Spleen (tissue), 11 donors: Measurements from ENCODE around the gene SHISAL2B. TPM values are rescaled to one million over a fixed set of nuclear protein-coding genes. Genes with fewer than 3 reads are reported as not detected.

Experiments
- DNase-seq: peaks from one replicate; pipeline ENCODE4 v3.0.0-alpha.2; 2020
- H3K27ac ChIP-seq, 8 donors: fragments of 200-600 bp; sonication (generic) in 7 of 8; 1 replicate in 4 of 8; 2 replicates in 4 of 8; pipeline versions ENCODE4 v1.5.0 to v1.8.0; 2016 to 2021; ENCODE audit warnings: inconsistent platforms in 4 of 8, mild to moderate bottlenecking in 4 of 8, moderate library complexity in 1 of 8
- H3K27me3 ChIP-seq, 7 donors: fragments of 200-600 bp; sonication (generic) in 6 of 7; replicated peaks in 1 of 7; 1 replicate in 4 of 7; 2 replicates in 3 of 7; pipeline versions ENCODE4 v1.5.0 to v1.8.0; 2016 to 2021; ENCODE audit warnings: inconsistent platforms in 3 of 7, mild to moderate bottlenecking in 1 of 7
- H3K36me3 ChIP-seq, 6 donors: fragments of 200-600 bp; sonication (generic) in 5 of 6; 1 replicate in 4 of 6; 2 replicates in 2 of 6; pipeline versions ENCODE4 v1.5.0 to v1.8.0; 2016 to 2021; ENCODE audit warnings: inconsistent platforms in 2 of 6
- H3K4me1 ChIP-seq, 6 donors: fragments of 200-600 bp; sonication (generic) in 5 of 6; 1 replicate in 3 of 6; 2 replicates in 3 of 6; pipeline versions ENCODE4 v1.5.0 to v1.8.0; 2016 to 2021; ENCODE audit warnings: inconsistent platforms in 3 of 6
- H3K4me3 ChIP-seq, 8 donors: fragments of 200-600 bp; sonication (generic) in 7 of 8; 1 replicate in 4 of 8; 2 replicates in 4 of 8; pipeline versions ENCODE4 v1.5.0 to v1.8.0; 2016 to 2021; ENCODE audit warnings: inconsistent platforms in 4 of 8, mild to moderate bottlenecking in 4 of 8, moderate library complexity in 2 of 8
- H3K9me3 ChIP-seq, 8 donors: fragments of 200-600 bp; sonication (generic) in 7 of 8; 1 replicate in 4 of 8; 2 replicates in 4 of 8; pipeline versions ENCODE4 v1.5.0 to v1.8.0; 2016 to 2021; ENCODE audit warnings: inconsistent platforms in 4 of 8
- CTCF ChIP-seq, 11 experiments: fragments of 200-600 bp in 7 of 11; fragments of 450-650 bp in 4 of 11; sonication (generic) in 4 of 11; IDR thresholded peaks in 8 of 11; conservative IDR thresholded peaks in 3 of 11; 1 replicate in 7 of 11; 2 replicates in 4 of 11; pipeline versions ENCODE4 v1.4.0 to v1.8.0; 2016 to 2021; ENCODE audit warnings: antibody characterized with exemption in 11 of 11, inconsistent platforms in 4 of 11, mild to moderate bottlenecking in 1 of 11
- POLR2A ChIP-seq, 3 donors: fragments of 450-650 bp; IDR thresholded peaks; one replicate each; pipeline ENCODE4 v1.5.1; 2017; ENCODE audit warnings: antibody characterized with exemption in 3 of 3, mild to moderate bottlenecking in 1 of 3
- POLR2AphosphoS5 ChIP-seq, 3 donors: sonication (generic); formaldehyde crosslinking; IDR thresholded peaks; one replicate each; pipeline ENCODE4 v1.5.1; 2017; ENCODE audit warnings: antibody characterized with exemption in 3 of 3
- WGBS, 5 donors: extraction: QIAGEN DNeasy Blood & Tissue Kit in 3 of 5; methylation state at CpG; one replicate each; pipeline versions ENCODE4 v1.1.5 to v1.1.7; 2013 to 2018; 5-methylcytosine and 5-hydroxymethylcytosine counted together
- intact Hi-C: fragments of 100-400 bp; cut with DNase I; formaldehyde crosslinking; loops from one replicate; pipeline ENCODE4 v1.15.0; 2023; ENCODE audit warnings: low total_unique reads
- polyA plus RNA-seq, 3 donors: library from polyadenylated mRNA; stranded (reverse); fragments of 200-250 nt; gene quantifications; one replicate each; pipeline ENCODE4 v1.2.1, GENCODE V29; 2013
- total RNA-seq, 7 donors: library from RNA; depleted of rRNA in 3 of 7; stranded (reverse); fragments of >200 nt in 3 of 7; fragmentation: NEBNext Ultra II Directional in 4 of 7; extraction: Animal tissue kit (Norgen Biotek cat#: 25700) in 4 of 7; gene quantifications; one replicate each; pipeline versions ENCODE4 v1.1.0 to v1.2.1, GENCODE V29; 2016 to 2021
- donor health status: healthy with polysubstance abuse.
- donor health status: DM: no; HTN: no; CAD: no; lungs with moderate emphysema.
- donor health status: DM: no; HTN: no; CAD: no.
- donor health status: Bipolar disorder and iron deficiency.
- donor health status: healthy.
- donor health status: DM: no; HTN: no; CAD: no.
- donor health status: DM: yes; HTN: yes; CAD: no.

SHISAL2B gene
- total and polyA plus RNA-seq, 10 donors: not detected

- TF ChIP-seq CTCF (IDR thresholded peaks at IDR 0.05 in 8 of 11, conservative IDR thresholded peaks at IDR 0.05 in 3 of 11): no peak
- TF ChIP-seq POLR2A (IDR thresholded peaks at IDR 0.05): no peak
- TF ChIP-seq POLR2AphosphoS5 (IDR thresholded peaks at IDR 0.05): no peak
- H3K9me3 ChIP-seq: no peaks in the 10 kb centered on the region
- DNase-seq: no peak
- no peak overlapping the region for H3K4me3 ChIP-seq
- H3K27me3 ChIP-seq: no peaks in the 10 kb centered on the region
- H3K4me1 ChIP-seq: no peaks in the 10 kb centered on the region
- peaks cover 0 to 58% (median 22%) of the 10 kb centered on the region in 6 donors for H3K36me3 ChIP-seq
- intact Hi-C loops: no loop called here
- H3K27ac ChIP-seq: no peak overlapping the region
These were observed 52.5 kb downstream of the SHISAL2B start for GRCh38 chr5:64742821-64743220.

- Histone ChIP-seq H3K9me3 (no peaks in the 10 kb centered on the region), H3K4me1 (no peaks in the 10 kb centered on the region), H3K4me3 (no peak overlapping the region), H3K27me3 (no peaks in the 10 kb centered on the region), H3K36me3 (peaks cover 0 to 37% (median 10%) of the 10 kb centered on the region in 6 donors), H3K27ac (no peak overlapping the region)
- 94 to 100% (median 100%) methylated on average over 1 of the region's 1 CpG for WGBS, 5 donors
- TF ChIP-seq POLR2A (IDR thresholded peaks at IDR 0.05) (no peak), POLR2AphosphoS5 (IDR thresholded peaks at IDR 0.05) (no peak), CTCF (IDR thresholded peaks at IDR 0.05 in 8 of 11, conservative IDR thresholded peaks at IDR 0.05 in 3 of 11) (no peak)
- intact Hi-C loops: no loop called here
- no peak for DNase-seq
These were observed 54.6 kb downstream of the SHISAL2B start for GRCh38 chr5:64744914-64745313.

- DNase-seq: no peak
- H3K4me1 ChIP-seq: no peaks in the 10 kb centered on the region
- intact Hi-C loops: no loop called here
- no peaks in the 10 kb centered on the region for H3K27me3 ChIP-seq
- no peak overlapping the region for H3K27ac ChIP-seq
- H3K9me3 ChIP-seq: no peaks in the 10 kb centered on the region
- H3K36me3 ChIP-seq: peaks cover 0 to 29% (median 2%) of the 10 kb centered on the region in 6 donors
- H3K4me3 ChIP-seq: no peak overlapping the region
- TF ChIP-seq POLR2AphosphoS5 (IDR thresholded peaks at IDR 0.05): no peak
- no peak for TF ChIP-seq CTCF (IDR thresholded peaks at IDR 0.05 in 8 of 11, conservative IDR thresholded peaks at IDR 0.05 in 3 of 11)
- no peak for TF ChIP-seq POLR2A (IDR thresholded peaks at IDR 0.05)
- 78 to 97% (median 91%) methylated on average over 1 of the region's 1 CpG for WGBS, 5 donors
These were observed 56.1 kb downstream of the SHISAL2B start for GRCh38 chr5:64746446-64746845.

GRCh38 chr5:64749385-64749784 lies 59.1 kb downstream of the SHISAL2B start:
- intact Hi-C loops: no loop called here
- Histone ChIP-seq H3K27ac (no peak overlapping the region), H3K4me1 (no peaks in the 10 kb centered on the region), H3K4me3 (no peak overlapping the region), H3K27me3 (no peaks in the 10 kb centered on the region), H3K9me3 (no peaks in the 10 kb centered on the region), H3K36me3 (peaks cover 0 to 46% (median 7%) of the 10 kb centered on the region in 6 donors)
- DNase-seq: no peak
- TF ChIP-seq POLR2A (IDR thresholded peaks at IDR 0.05): no peak
- TF ChIP-seq CTCF (IDR thresholded peaks at IDR 0.05 in 8 of 11, conservative IDR thresholded peaks at IDR 0.05 in 3 of 11): no peak
- no peak for TF ChIP-seq POLR2AphosphoS5 (IDR thresholded peaks at IDR 0.05)
- 75 to 99% (median 96%) methylated on average over 4 of the region's 4 CpGs for WGBS, 5 donors
